ENCODE data around the gene PCP4L1.
"Not testable (repeated sequence)": the region's sequence is repeated elsewhere in the genome, so short reads cannot be mapped to it uniquely, and the experiment has no call there.

Gene PCP4L1

GRCh38 chr1:161307230-161307768, 48.8 kb downstream of the PCP4L1 start:
- TF ChIP-seq TAF1 (IDR thresholded peaks at IDR 0.05; ENCODE audit: low read depth, low read length) (no peak), SPI1 (IDR thresholded peaks at IDR 0.05; ENCODE audit: low read depth, low read length) (peak; percentile 76)
- DNase-seq (ENCODE audit: insufficient read length, low spot score): no peak

GRCh38 chr1:161307892-161308638, 49.5 kb downstream of the PCP4L1 start:
- DNase-seq (ENCODE audit: insufficient read length, low spot score): no peak

More at GRCh38 chr1:161307230-161307768, 48.8 kb downstream of the PCP4L1 start:
- FAIRE-seq: no peak

GRCh38 chr1:161309868-161310267, 51.3 kb downstream of the PCP4L1 start, which contains the start of gene MPZ:
Gene MPZ (minus strand): TSS chr1:161309968. CDS start chr1:161309905, 63 bp downstream.
- TF ChIP-seq SPI1 (IDR thresholded peaks at IDR 0.05; ENCODE audit: low read depth, low read length): no peak
- TF ChIP-seq TAF1 (IDR thresholded peaks at IDR 0.05; ENCODE audit: low read depth, low read length): no peak
- TF ChIP-seq PAX5 (IDR thresholded peaks at IDR 0.05; ENCODE audit: insufficient read depth, low read length, severe bottlenecking): no peak
- TF ChIP-seq POLR2AphosphoS5 (IDR thresholded peaks at IDR 0.05; ENCODE audit: low read depth, low read length): no peak
- TF ChIP-seq POU2F2 (IDR thresholded peaks at IDR 0.05; ENCODE audit: low read depth, low read length): no peak
- TF ChIP-seq POLR2A (IDR thresholded peaks at IDR 0.05; ENCODE audit: low read depth, low read length): no peak
- FAIRE-seq (no peak), DNase-seq (ENCODE audit: insufficient read length, low spot score) (no peak)

More at GRCh38 chr1:161307892-161308638, 49.5 kb downstream of the PCP4L1 start:
- TF ChIP-seq TAF1 (IDR thresholded peaks at IDR 0.05; ENCODE audit: low read depth, low read length) (no peak), POU2F2 (IDR thresholded peaks at IDR 0.05; ENCODE audit: low read depth, low read length) (no peak), SPI1 (IDR thresholded peaks at IDR 0.05; ENCODE audit: low read depth, low read length) (no peak), PAX5 (IDR thresholded peaks at IDR 0.05; ENCODE audit: insufficient read depth, low read length, severe bottlenecking) (no peak), POLR2AphosphoS5 (IDR thresholded peaks at IDR 0.05; ENCODE audit: low read depth, low read length) (no peak), POLR2A (IDR thresholded peaks at IDR 0.05; ENCODE audit: low read depth, low read length) (no peak)
- no peak for FAIRE-seq

- TF ChIP-seq PAX5 (IDR thresholded peaks at IDR 0.05; ENCODE audit: insufficient read depth, low read length, severe bottlenecking) (no peak), SPI1 (IDR thresholded peaks at IDR 0.05; ENCODE audit: low read depth, low read length) (no peak), TAF1 (IDR thresholded peaks at IDR 0.05; ENCODE audit: low read depth, low read length) (no peak), POU2F2 (IDR thresholded peaks at IDR 0.05; ENCODE audit: low read depth, low read length) (no peak), POLR2AphosphoS5 (IDR thresholded peaks at IDR 0.05; ENCODE audit: low read depth, low read length) (no peak), POLR2A (IDR thresholded peaks at IDR 0.05; ENCODE audit: low read depth, low read length) (no peak)
- DNase-seq (ENCODE audit: insufficient read length, low spot score): no peak
- no peak for FAIRE-seq
Measured at GRCh38 chr1:161311595-161312181, 53.1 kb downstream of the PCP4L1 start.

- FAIRE-seq (no peak), DNase-seq (ENCODE audit: insufficient read length, low spot score) (no peak)
- no peak for TF ChIP-seq TAF1 (IDR thresholded peaks at IDR 0.05; ENCODE audit: low read depth, low read length)
- TF ChIP-seq PAX5 (IDR thresholded peaks at IDR 0.05; ENCODE audit: insufficient read depth, low read length, severe bottlenecking): no peak
- no peak for TF ChIP-seq SPI1 (IDR thresholded peaks at IDR 0.05; ENCODE audit: low read depth, low read length)
- TF ChIP-seq POU2F2 (IDR thresholded peaks at IDR 0.05; ENCODE audit: low read depth, low read length): no peak
- no peak for TF ChIP-seq POLR2AphosphoS5 (IDR thresholded peaks at IDR 0.05; ENCODE audit: low read depth, low read length)
- TF ChIP-seq POLR2A (IDR thresholded peaks at IDR 0.05; ENCODE audit: low read depth, low read length): no peak
Measured at GRCh38 chr1:161313554-161314200, 55.1 kb downstream of the PCP4L1 start.

- FAIRE-seq: peak; percentile 97
- peak; percentile 85 for DNase-seq (ENCODE audit: insufficient read length, low spot score)
- TF ChIP-seq POLR2AphosphoS5 (IDR thresholded peaks at IDR 0.05; ENCODE audit: low read depth, low read length) (peak; percentile 95), SPI1 (IDR thresholded peaks at IDR 0.05; ENCODE audit: low read depth, low read length) (peak; percentile 55), TAF1 (IDR thresholded peaks at IDR 0.05; ENCODE audit: low read depth, low read length) (peak; percentile 94), PAX5 (IDR thresholded peaks at IDR 0.05; ENCODE audit: insufficient read depth, low read length, severe bottlenecking) (no peak), POLR2A (IDR thresholded peaks at IDR 0.05; ENCODE audit: low read depth, low read length) (peak; percentile 96)
Measured at GRCh38 chr1:161314201-161314981, 55.8 kb downstream of the PCP4L1 start, which contains the start of gene SDHC. Gene SDHC (plus strand): TSS chr1:161314381. CDS start chr1:161314406, 25 bp downstream.

- not testable (repeated sequence) for DNase-seq (ENCODE audit: insufficient read length, low spot score); FAIRE-seq
Measured at GRCh38 chr1:161315841-161316674, 57.5 kb downstream of the PCP4L1 start.

GRCh38 chr1:161324020-161324419, 65.5 kb downstream of the PCP4L1 start:
- DNase-seq (ENCODE audit: insufficient read length, low spot score) (no peak), FAIRE-seq (peak; percentile 13)
- TF ChIP-seq POLR2A (IDR thresholded peaks at IDR 0.05; ENCODE audit: low read depth, low read length) (no peak), POLR2AphosphoS5 (IDR thresholded peaks at IDR 0.05; ENCODE audit: low read depth, low read length) (no peak), PAX5 (IDR thresholded peaks at IDR 0.05; ENCODE audit: insufficient read depth, low read length, severe bottlenecking) (no peak), TAF1 (IDR thresholded peaks at IDR 0.05; ENCODE audit: low read depth, low read length) (no peak)

Measured in GM12891 (cell line).